NT2/D1 (cell line): Measurements from ENCODE around the gene DUS1L.

ENCODE experiments used
- SUZ12 ChIP-seq: IDR thresholded peaks from 2 replicates; pipeline ENCODE4 v1.6.1; 2011; ENCODE audit not compliant: insufficient read length, insufficient read depth; ENCODE audit errors: extremely low read depth
- YY1 ChIP-seq: IDR thresholded peaks from 2 replicates; pipeline ENCODE4 v1.6.1; 2011; ENCODE audit not compliant: insufficient read length, insufficient read depth

DNA sequence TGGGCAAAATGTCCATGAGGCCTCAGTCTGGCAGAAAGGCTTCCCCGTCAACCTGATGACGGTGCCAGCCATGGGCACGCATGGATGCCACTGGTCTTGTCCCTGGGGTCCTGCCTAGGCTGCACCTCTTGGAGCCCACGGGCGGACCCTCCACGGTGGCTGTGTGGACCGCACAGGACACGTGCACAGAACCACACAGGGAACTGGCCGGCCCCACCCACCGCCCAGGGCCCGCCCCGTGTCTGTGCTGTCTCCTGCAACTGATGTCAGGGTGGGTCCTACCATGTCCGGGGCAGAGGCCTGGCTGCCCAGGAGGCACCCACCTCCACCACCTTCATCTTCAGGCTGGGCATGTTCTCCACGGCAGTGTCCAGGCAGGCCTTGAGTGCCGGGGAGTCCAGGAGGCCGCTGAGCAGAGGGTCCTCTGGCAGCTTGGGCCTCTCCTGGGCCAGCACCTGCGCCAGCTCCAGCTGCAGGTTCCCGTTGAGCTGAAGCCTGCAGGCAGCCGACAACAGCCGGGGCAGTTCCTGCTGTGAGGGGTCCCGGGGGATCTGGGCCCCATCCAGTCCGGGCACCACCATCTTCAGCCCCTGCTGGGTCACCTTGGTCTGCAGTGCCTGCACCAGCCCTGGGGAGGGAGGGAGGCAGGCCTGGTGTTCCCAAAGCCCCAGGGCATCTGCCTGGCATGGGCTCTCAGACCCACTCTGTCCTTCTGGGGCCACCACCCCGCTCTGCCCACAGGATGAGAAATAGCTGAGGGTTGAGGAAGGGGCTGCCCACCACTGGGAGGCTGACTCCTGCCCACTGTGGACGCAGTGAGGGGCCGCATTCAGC is 20.5 kb upstream of the DUS1L start:
- TF ChIP-seq SUZ12: no peak
- no peak for TF ChIP-seq YY1
